Measurements from ENCODE around the gene MIS18BP1. TPM values are rescaled to one million over a fixed set of nuclear protein-coding genes. Genes with fewer than 3 reads are reported as not detected.
"Not testable (repeated sequence)": the region's sequence is repeated elsewhere in the genome, so short reads cannot be mapped to it uniquely, and the experiment has no call there.

MIS18BP1 gene
- total and polyA plus RNA-seq, 2 of the 4 experiments (the other 2 are of a cell fraction): 10.6 to 18.6 TPM

DNA sequence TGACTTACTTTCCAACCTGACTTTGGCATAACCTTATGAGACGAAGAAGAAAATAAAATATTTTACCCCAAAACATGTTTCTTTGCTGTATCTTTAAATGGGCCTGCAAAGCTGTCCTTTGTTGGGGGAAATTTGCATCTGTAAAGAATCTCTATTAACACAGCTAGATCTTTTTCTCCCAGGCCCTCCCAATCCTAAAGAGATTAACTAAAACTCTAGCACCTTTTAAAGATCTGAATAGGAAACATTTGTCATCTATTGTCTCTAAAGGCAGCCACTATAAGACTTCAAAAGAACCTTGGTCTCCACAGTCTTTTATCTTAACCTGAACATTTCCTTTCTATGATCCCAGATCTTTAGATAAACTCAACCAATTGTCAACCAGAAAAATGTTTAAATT is 41.8 kb upstream of the MIS18BP1 start:
- H3K9me3 ChIP-seq (ENCODE audit: control insufficient read depth, insufficient read depth, low read length); in situ Hi-C loops (cut with MboI; ENCODE audit: low sequenced_read_pairs); H3K4me1 ChIP-seq (ENCODE audit: control insufficient read depth, insufficient read depth, low read length); intact Hi-C loops (cut with micrococcal nuclease); CTCF ChIA-PET; H2BK15ac ChIP-seq (ENCODE audit: low read depth, low read length); H4K8ac ChIP-seq (ENCODE audit: low read depth in 2 of 2, low read length in 2 of 2); H2BK20ac ChIP-seq (ENCODE audit: low read depth, low read length); H4K5ac ChIP-seq (ENCODE audit: low read depth, low read length); POLR2A ChIA-PET (ENCODE audit: unreplicated experiment); H3K4ac ChIP-seq (ENCODE audit: low read depth, low read length); H3K14ac ChIP-seq (replicated peaks; ENCODE audit: low read depth, low read length); ATAC-seq (ENCODE audit: low read depth); H3K56ac ChIP-seq (ENCODE audit: extremely low read depth, insufficient read depth, low read length); H4K20me1 ChIP-seq (ENCODE audit: insufficient read depth, low read length); BruUV-seq (replicated peaks); H3K23ac ChIP-seq (ENCODE audit: low read depth, low read length); H3K9ac ChIP-seq (ENCODE audit: low read depth, low read length); H2AFZ ChIP-seq (replicated peaks; ENCODE audit: low read length, poor library complexity); H3K4me3 ChIP-seq (ENCODE audit: insufficient read depth, low read depth, low read length); H2BK120ac ChIP-seq (ENCODE audit: low read depth, low read length); H2BK5ac ChIP-seq (ENCODE audit: low read depth, low read length, poor library complexity, severe bottlenecking); H2AK5ac ChIP-seq (ENCODE audit: low read depth, low read length); H3K36me3 ChIP-seq (ENCODE audit: control insufficient read depth, insufficient read depth, low read length); H3K18ac ChIP-seq (ENCODE audit: low read depth, low read length); H3K4me2 ChIP-seq (ENCODE audit: low read depth, low read length); H4K91ac ChIP-seq (ENCODE audit: insufficient read depth, low read depth, low read length); DNase-seq; H3K9me1 ChIP-seq (ENCODE audit: insufficient read depth, low read length); dilution Hi-C loops (cut with HindIII; ENCODE audit: low sequenced_read_pairs, unreplicated experiment); H3K27me3 ChIP-seq (ENCODE audit: control insufficient read depth, insufficient read depth, low read length); H3K27ac ChIP-seq (ENCODE audit: insufficient read depth, low read length); H3K79me1 ChIP-seq (ENCODE audit: low read depth in 1 of 2, low read length in 2 of 2); H2AK9ac ChIP-seq (replicated peaks; ENCODE audit: low read depth, low read length, poor library complexity): not testable (repeated sequence)
- WGBS, 2 experiments (ENCODE audit: extremely low coverage in 2 of 2, insufficient read length in 1 of 2): no CpG with 5 or more reads among the region's 1 CpG
